ENCODE data around the gene ZNRF1.
A peak's percentile ranks its signal among the peaks of the same experiment; 100 is the strongest.

The ZNRF1 gene

DNA sequence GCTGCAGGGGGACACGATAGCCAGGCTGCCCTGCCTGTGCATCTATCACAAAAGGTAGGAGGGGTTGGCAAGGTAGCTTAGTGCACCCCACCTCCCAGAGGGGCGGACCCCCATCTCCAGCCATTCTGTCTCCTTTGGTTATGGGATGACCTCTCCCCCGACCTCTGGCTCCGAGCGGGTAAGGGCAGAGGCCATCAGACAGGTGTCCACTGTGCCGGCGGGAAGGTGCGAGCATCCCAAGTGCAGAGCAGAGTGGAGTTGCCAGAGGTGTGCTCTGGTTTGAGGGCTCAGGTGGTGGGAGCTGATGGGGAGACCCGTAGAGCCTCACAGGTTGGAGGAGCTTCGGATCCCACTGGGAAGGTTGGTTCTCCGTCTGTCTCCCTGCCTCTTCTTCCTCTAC, 106.0 kb downstream of the ZNRF1 start:
- Histone ChIP-seq H3K9me3 (no peaks in the 10 kb centered on the region), H3K4me1 (ENCODE audit: control insufficient read depth in 1 of 2, insufficient read depth in 1 of 2, low read depth in 1 of 2, low read length in 1 of 2) (peaks cover 56 to 59% of the 10 kb centered on the region in 2 experiments), H3K27ac (peak overlapping the region; percentile 79), H3K4me3 (ENCODE audit: low read depth in 1 of 2, low read length in 1 of 2) (no peak overlapping the region), H3K27me3 (no peaks in the 10 kb centered on the region), H3K36me3 (no peaks in the 10 kb centered on the region)
- TF ChIP-seq, protein P1, sequence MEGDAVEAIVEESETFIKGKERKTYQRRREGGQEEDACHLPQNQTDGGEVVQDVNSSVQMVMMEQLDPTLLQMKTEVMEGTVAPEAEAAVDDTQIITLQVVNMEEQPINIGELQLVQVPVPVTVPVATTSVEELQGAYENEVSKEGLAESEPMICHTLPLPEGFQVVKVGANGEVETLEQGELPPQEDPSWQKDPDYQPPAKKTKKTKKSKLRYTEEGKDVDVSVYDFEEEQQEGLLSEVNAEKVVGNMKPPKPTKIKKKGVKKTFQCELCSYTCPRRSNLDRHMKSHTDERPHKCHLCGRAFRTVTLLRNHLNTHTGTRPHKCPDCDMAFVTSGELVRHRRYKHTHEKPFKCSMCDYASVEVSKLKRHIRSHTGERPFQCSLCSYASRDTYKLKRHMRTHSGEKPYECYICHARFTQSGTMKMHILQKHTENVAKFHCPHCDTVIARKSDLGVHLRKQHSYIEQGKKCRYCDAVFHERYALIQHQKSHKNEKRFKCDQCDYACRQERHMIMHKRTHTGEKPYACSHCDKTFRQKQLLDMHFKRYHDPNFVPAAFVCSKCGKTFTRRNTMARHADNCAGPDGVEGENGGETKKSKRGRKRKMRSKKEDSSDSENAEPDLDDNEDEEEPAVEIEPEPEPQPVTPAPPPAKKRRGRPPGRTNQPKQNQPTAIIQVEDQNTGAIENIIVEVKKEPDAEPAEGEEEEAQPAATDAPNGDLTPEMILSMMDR (IDR thresholded peaks at IDR 0.05), result no peak

DNA sequence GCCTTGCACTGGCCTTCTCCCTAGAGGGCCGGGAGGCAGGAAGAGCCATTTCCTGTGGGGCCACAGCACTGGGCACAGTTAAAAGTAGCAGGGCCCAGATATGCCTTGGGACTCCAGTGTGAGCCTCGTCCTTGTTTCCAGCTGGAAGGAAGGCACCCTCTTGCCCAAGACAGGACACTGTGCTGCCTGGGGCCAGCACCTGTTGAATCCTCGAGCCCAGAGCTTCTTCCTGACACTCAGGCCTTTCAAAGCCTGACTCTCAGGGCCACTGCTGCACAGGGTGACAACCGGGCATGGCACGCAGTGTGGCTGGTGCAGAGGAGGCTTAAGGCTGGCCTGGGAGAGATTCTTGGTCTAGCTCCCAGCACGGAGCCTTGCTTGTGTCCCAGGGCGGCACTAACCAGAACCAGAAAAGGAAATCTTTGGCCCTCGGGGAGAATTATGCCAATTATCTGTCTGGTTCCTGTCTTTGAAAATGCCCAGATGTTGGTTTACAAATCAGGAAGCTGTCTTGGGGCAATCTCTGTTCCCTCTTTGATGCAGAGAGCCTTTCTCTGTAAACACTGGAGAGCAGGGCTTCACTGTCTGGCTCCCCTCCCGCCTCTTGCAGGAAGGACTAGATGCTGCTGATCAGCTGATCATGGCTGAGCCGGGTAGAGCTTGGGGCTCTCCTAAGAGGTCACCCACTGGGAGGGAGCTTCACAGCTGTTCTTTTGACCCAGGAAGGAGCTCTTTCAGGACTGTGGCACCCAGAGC, 106.7 kb downstream of the ZNRF1 start:
- H3K4me3 ChIP-seq (ENCODE audit: low read depth in 1 of 2, low read length in 1 of 2), result no peak overlapping the region
- H3K4me1 ChIP-seq (ENCODE audit: control insufficient read depth in 1 of 2, insufficient read depth in 1 of 2, low read depth in 1 of 2, low read length in 1 of 2), result peaks cover 52 to 59% of the 10 kb centered on the region in 2 experiments
- H3K9me3 ChIP-seq, result no peaks in the 10 kb centered on the region
- H3K27me3 ChIP-seq, result no peaks in the 10 kb centered on the region
- H3K36me3 ChIP-seq, result no peaks in the 10 kb centered on the region
- H3K27ac ChIP-seq, result peak overlapping the region; percentile 79
- TF ChIP-seq, protein P1 (IDR thresholded peaks at IDR 0.05), result no peak

DNA sequence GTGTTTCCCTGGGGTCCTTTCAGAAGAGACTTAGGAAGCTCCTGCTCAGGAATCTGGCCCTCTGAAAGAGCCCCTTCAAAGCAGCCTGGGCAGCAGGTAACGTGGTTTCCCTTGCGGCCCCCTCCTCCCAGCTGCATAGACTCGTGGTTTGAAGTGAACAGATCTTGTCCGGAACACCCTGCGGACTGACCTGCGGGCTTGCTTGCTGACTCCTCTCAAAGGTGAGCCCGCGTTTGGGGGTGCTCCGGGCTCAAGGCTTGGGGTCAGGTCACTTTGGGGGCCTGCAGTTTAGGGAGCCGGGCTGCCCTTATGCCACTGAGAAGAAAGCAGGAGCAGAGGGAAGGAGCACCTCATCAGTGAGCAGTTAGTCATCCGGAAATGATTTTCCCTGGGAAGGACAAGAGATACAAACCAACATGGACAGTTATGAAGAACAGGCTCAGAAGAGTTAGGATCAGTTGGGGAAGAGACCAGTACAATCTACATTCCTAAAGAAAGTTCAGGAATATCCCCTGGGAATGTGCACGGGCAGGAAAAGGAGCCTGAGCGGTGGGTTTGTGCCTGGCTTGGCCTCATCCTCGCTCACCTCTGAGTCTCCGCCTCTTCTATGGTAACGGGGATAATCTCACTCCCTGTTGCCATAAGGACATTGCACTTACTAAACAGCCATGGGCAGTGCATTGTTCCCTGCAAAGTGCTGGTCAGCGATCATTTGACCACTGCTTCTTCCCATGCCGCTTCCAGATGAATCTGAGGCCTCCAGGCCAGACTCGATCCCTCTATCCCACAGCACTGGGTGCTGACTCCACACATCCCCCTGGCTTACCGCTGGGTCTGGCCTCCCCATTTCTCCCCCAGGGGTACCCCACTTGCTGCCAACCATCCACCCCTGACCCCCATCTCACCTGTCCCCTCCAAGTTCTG, 107.8 kb downstream of the ZNRF1 start:
- Histone ChIP-seq H3K9me3 (no peaks in the 10 kb centered on the region), H3K36me3 (no peaks in the 10 kb centered on the region), H3K27ac (peak overlapping the region; percentile 79), H3K4me3 (ENCODE audit: low read depth in 1 of 2, low read length in 1 of 2) (no peak overlapping the region), H3K4me1 (ENCODE audit: control insufficient read depth in 1 of 2, insufficient read depth in 1 of 2, low read depth in 1 of 2, low read length in 1 of 2) (peaks cover 61 to 67% of the 10 kb centered on the region in 2 experiments), H3K27me3 (no peaks in the 10 kb centered on the region)
- TF ChIP-seq, protein P1 (IDR thresholded peaks at IDR 0.05), result no peak

DNA sequence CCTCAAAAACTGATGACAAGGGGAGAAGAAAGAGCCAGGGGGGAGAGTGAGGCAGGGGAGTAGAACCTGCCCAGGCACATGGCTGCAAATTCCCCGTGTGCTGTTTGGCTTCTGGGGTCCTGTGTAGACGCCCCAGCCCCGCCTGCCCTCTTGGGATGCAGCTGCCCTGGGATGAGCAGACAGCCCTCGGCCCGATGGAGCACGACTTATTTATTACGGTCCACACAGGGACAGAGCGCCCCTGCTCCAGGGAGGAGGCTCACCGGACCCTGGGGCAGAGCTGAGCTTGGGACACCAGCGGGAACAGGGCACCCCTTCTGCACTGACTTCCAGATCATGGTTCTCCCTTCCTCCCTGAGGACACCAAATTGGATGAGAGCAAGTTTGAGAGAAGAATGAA, 108.7 kb downstream of the ZNRF1 start:
- Histone ChIP-seq H3K4me1 (ENCODE audit: control insufficient read depth in 1 of 2, insufficient read depth in 1 of 2, low read depth in 1 of 2, low read length in 1 of 2) (peaks cover 70 to 76% of the 10 kb centered on the region in 2 experiments), H3K27ac (no peak overlapping the region), H3K36me3 (no peaks in the 10 kb centered on the region), H3K27me3 (peaks cover 8% of the 10 kb centered on the region), H3K9me3 (no peaks in the 10 kb centered on the region), H3K4me3 (ENCODE audit: low read depth in 1 of 2, low read length in 1 of 2) (no peak overlapping the region)
- TF ChIP-seq, protein P1 (IDR thresholded peaks at IDR 0.05), result no peak

DNA sequence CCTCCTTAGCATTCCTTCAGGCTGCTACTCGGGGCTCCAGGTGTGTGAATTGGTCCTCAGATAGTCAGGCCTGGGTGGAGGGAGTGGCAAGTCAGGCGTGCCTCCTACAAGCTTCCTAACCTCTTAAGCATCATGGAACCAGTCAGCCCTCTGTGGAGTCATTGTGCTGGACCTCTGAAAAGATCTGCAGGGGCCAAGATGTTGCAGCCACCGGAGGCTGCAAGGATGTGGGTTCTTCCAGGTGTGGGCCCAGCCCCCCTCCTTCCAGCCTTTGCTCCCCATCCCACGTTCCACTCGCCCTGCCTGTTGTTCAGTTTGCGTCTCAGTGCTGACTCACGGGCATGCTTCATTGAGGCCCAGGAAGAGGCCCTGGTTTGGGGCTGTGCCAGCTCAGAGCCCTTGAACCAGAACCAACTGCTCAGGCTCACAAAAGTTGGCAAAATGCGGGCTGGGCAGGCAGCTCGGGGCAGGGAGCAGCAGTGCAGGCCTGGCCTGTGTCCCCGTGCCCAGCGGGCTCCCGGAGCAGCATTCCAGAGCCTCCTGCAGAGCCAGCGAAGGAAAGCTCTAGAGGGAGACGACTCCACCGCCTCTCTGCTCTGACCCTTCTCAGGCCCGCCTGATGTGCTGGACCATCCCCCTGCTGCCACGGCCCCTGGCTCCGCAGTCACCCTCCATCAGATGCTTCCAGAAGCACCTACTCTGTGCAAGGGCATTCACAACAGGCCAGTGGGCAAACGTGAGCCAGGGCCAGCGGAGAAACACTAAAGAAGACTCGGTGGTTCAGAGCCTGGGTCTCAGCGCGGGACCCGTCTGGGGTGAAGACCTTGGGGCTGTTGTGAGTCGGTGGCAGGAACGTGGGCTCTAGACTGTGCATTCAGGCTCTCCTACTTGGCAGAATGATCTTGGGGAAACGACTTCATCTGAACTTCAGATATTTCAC, 110.2 kb downstream of the ZNRF1 start:
- Histone ChIP-seq H3K36me3 (no peaks in the 10 kb centered on the region), H3K27ac (peak overlapping the region; percentile 65), H3K9me3 (no peaks in the 10 kb centered on the region), H3K27me3 (peaks cover 23% of the 10 kb centered on the region), H3K4me3 (ENCODE audit: low read depth in 1 of 2, low read length in 1 of 2) (peak overlapping the region in 1 of 2 experiments; percentile 9), H3K4me1 (ENCODE audit: control insufficient read depth in 1 of 2, insufficient read depth in 1 of 2, low read depth in 1 of 2, low read length in 1 of 2) (peaks cover 72 to 85% of the 10 kb centered on the region in 2 experiments)
- TF ChIP-seq, protein P1 (IDR thresholded peaks at IDR 0.05), result no peak
